Ovary (tissue), 3 donors: ENCODE measurements around the gene C6orf141.

Experiments used
- POLR2A ChIP-seq: fragments of 450-650 bp; IDR thresholded peaks from one replicate; pipeline ENCODE4 v1.6.1; 2017; ENCODE audit warnings: antibody characterized with exemption, mild to moderate bottlenecking, moderate library complexity
- TF ChIP-seq, protein P1 (sequence below), 3 donors: fragments of 450-650 bp in 2 of 3; fragments of 200-600 bp in 1 of 3; IDR thresholded peaks; one replicate each; pipeline versions ENCODE4 v1.5.1 to v1.8.0; 2016 to 2022; ENCODE audit warnings: antibody characterized with exemption in 3 of 3, mild to moderate bottlenecking in 1 of 3
- donor health status: DM: no; HTN: no; CAD: no.

DNA sequence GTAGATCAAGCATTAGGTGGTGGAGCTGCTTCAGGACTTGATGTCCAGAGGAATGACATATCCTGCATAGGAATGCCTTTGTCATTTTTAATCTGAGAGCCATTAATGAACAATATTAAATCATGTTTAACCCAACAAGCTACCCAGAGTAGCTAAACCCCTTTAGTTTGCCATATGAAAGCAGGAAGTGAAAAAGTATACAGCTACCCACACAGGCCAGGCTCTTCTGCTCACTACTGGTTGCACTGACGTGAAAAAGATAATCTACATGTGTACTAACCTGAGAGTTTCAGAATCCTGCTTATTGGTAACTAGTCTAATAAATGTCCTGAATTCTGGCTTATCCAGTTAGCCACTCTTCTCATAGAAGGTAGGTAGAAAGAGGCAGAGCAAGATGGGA is 30.8 kb upstream of the C6orf141 start:
- TF ChIP-seq, protein P1, sequence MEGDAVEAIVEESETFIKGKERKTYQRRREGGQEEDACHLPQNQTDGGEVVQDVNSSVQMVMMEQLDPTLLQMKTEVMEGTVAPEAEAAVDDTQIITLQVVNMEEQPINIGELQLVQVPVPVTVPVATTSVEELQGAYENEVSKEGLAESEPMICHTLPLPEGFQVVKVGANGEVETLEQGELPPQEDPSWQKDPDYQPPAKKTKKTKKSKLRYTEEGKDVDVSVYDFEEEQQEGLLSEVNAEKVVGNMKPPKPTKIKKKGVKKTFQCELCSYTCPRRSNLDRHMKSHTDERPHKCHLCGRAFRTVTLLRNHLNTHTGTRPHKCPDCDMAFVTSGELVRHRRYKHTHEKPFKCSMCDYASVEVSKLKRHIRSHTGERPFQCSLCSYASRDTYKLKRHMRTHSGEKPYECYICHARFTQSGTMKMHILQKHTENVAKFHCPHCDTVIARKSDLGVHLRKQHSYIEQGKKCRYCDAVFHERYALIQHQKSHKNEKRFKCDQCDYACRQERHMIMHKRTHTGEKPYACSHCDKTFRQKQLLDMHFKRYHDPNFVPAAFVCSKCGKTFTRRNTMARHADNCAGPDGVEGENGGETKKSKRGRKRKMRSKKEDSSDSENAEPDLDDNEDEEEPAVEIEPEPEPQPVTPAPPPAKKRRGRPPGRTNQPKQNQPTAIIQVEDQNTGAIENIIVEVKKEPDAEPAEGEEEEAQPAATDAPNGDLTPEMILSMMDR (IDR thresholded peaks at IDR 0.05): no peak
- TF ChIP-seq POLR2A: no peak
